Measurements from ENCODE around the gene HIRA.
"Not testable (repeated sequence)": the region's sequence is repeated elsewhere in the genome, so short reads cannot be mapped to it uniquely, and the experiment has no call there.

HIRA gene

GRCh38 chr22:19344420-19344819 is 87.1 kb downstream of the HIRA start:
- H3K27ac ChIP-seq (ENCODE audit: low read length), result no peak overlapping the region
- no peak overlapping the region for H3K9ac ChIP-seq (ENCODE audit: low read length)
- H3K27me3 ChIP-seq (ENCODE audit: control insufficient read depth, insufficient read depth, low read length), result no peaks in the 10 kb centered on the region
- H3K36me3 ChIP-seq (ENCODE audit: control insufficient read depth, low read depth, low read length), result peaks cover 43% of the 10 kb centered on the region
- H3K9me3 ChIP-seq (ENCODE audit: control insufficient read depth, low read depth, low read length), result no peaks in the 10 kb centered on the region
- no peak overlapping the region for H3K4me3 ChIP-seq (ENCODE audit: low read length)
- H3K4me1 ChIP-seq (ENCODE audit: control insufficient read depth, low read depth, low read length), result no peaks in the 10 kb centered on the region

GRCh38 chr22:19343470-19343869 is 88.1 kb downstream of the HIRA start:
- Histone ChIP-seq H3K27ac (ENCODE audit: low read length) (no peak overlapping the region), H3K9ac (ENCODE audit: low read length) (no peak overlapping the region), H3K4me1 (ENCODE audit: control insufficient read depth, low read depth, low read length) (no peaks in the 10 kb centered on the region), H3K36me3 (ENCODE audit: control insufficient read depth, low read depth, low read length) (peaks cover 43% of the 10 kb centered on the region), H3K27me3 (ENCODE audit: control insufficient read depth, insufficient read depth, low read length) (no peaks in the 10 kb centered on the region), H3K9me3 (ENCODE audit: control insufficient read depth, low read depth, low read length) (no peaks in the 10 kb centered on the region), H3K4me3 (ENCODE audit: low read length) (no peak overlapping the region)

- no peak overlapping the region for H3K27ac ChIP-seq (ENCODE audit: low read length)
- H3K9ac ChIP-seq (ENCODE audit: low read length), result no peak overlapping the region
- H3K4me3 ChIP-seq (ENCODE audit: low read length), result no peak overlapping the region
- no peaks in the 10 kb centered on the region for H3K4me1 ChIP-seq (ENCODE audit: control insufficient read depth, low read depth, low read length)
- no peaks in the 10 kb centered on the region for H3K27me3 ChIP-seq (ENCODE audit: control insufficient read depth, insufficient read depth, low read length)
- H3K36me3 ChIP-seq (ENCODE audit: control insufficient read depth, low read depth, low read length), result peaks cover 43% of the 10 kb centered on the region
- no peaks in the 10 kb centered on the region for H3K9me3 ChIP-seq (ENCODE audit: control insufficient read depth, low read depth, low read length)
Observed at GRCh38 chr22:19341500-19341899, 90.0 kb downstream of the HIRA start.

GRCh38 chr22:19337137-19337536 is 94.4 kb downstream of the HIRA start:
- Histone ChIP-seq H3K27ac (ENCODE audit: low read length) (no peak overlapping the region), H3K9me3 (ENCODE audit: control insufficient read depth, low read depth, low read length) (no peaks in the 10 kb centered on the region), H3K9ac (ENCODE audit: low read length) (no peak overlapping the region), H3K36me3 (ENCODE audit: control insufficient read depth, low read depth, low read length) (peaks cover 28% of the 10 kb centered on the region), H3K4me1 (ENCODE audit: control insufficient read depth, low read depth, low read length) (no peaks in the 10 kb centered on the region), H3K27me3 (ENCODE audit: control insufficient read depth, insufficient read depth, low read length) (no peaks in the 10 kb centered on the region), H3K4me3 (ENCODE audit: low read length) (no peak overlapping the region)

GRCh38 chr22:19336133-19337075 is 95.1 kb downstream of the HIRA start:
- Histone ChIP-seq H3K36me3 (ENCODE audit: control insufficient read depth, low read depth, low read length) (peaks cover 32% of the 10 kb centered on the region), H3K27me3 (ENCODE audit: control insufficient read depth, insufficient read depth, low read length) (no peaks in the 10 kb centered on the region), H3K9me3 (ENCODE audit: control insufficient read depth, low read depth, low read length) (no peaks in the 10 kb centered on the region), H3K4me3 (ENCODE audit: low read length) (no peak overlapping the region), H3K27ac (ENCODE audit: low read length) (no peak overlapping the region), H3K4me1 (ENCODE audit: control insufficient read depth, low read depth, low read length) (no peaks in the 10 kb centered on the region), H3K9ac (ENCODE audit: low read length) (no peak overlapping the region)

- H3K36me3 ChIP-seq (ENCODE audit: control insufficient read depth, low read depth, low read length), result peaks cover 50% of the 10 kb centered on the region
Observed at GRCh38 chr22:19331975-19332374, 99.6 kb downstream of the HIRA start.

GRCh38 chr22:19331474-19331873 is 100.1 kb downstream of the HIRA start:
- Histone ChIP-seq H3K9me3 (ENCODE audit: control insufficient read depth, low read depth, low read length) (no peaks in the 10 kb centered on the region), H3K36me3 (ENCODE audit: control insufficient read depth, low read depth, low read length) (peaks cover 45% of the 10 kb centered on the region), H3K9ac (ENCODE audit: low read length) (no peak overlapping the region), H3K27ac (ENCODE audit: low read length) (no peak overlapping the region), H3K4me1 (ENCODE audit: control insufficient read depth, low read depth, low read length) (no peaks in the 10 kb centered on the region), H3K4me3 (ENCODE audit: low read length) (no peak overlapping the region), H3K27me3 (ENCODE audit: control insufficient read depth, insufficient read depth, low read length) (no peaks in the 10 kb centered on the region)

More at GRCh38 chr22:19331975-19332374, 99.6 kb downstream of the HIRA start:
- no peaks in the 10 kb centered on the region for H3K4me1 ChIP-seq (ENCODE audit: control insufficient read depth, low read depth, low read length)
- H3K9me3 ChIP-seq (ENCODE audit: control insufficient read depth, low read depth, low read length), result no peaks in the 10 kb centered on the region
- H3K27me3 ChIP-seq (ENCODE audit: control insufficient read depth, insufficient read depth, low read length), result no peaks in the 10 kb centered on the region
- no peak overlapping the region for H3K27ac ChIP-seq (ENCODE audit: low read length)
- no peak overlapping the region for H3K9ac ChIP-seq (ENCODE audit: low read length)
- no peak overlapping the region for H3K4me3 ChIP-seq (ENCODE audit: low read length)

- H3K27me3 ChIP-seq (ENCODE audit: control insufficient read depth, insufficient read depth, low read length), result no peaks in the 10 kb centered on the region
Observed at GRCh38 chr22:19330865-19331418, 100.6 kb downstream of the HIRA start.

GRCh38 chr22:19330205-19330604 is 101.3 kb downstream of the HIRA start:
- H3K27me3 ChIP-seq (ENCODE audit: control insufficient read depth, insufficient read depth, low read length); H3K27ac ChIP-seq (ENCODE audit: low read length); H3K4me1 ChIP-seq (ENCODE audit: control insufficient read depth, low read depth, low read length); H3K9me3 ChIP-seq (ENCODE audit: control insufficient read depth, low read depth, low read length); H3K4me3 ChIP-seq (ENCODE audit: low read length); H3K9ac ChIP-seq (ENCODE audit: low read length): not testable (repeated sequence)
- H3K36me3 ChIP-seq (ENCODE audit: control insufficient read depth, low read depth, low read length), result peaks cover 35% of the 10 kb centered on the region

More at GRCh38 chr22:19330865-19331418, 100.6 kb downstream of the HIRA start:
- peaks cover 40% of the 10 kb centered on the region for H3K36me3 ChIP-seq (ENCODE audit: control insufficient read depth, low read depth, low read length)
- no peaks in the 10 kb centered on the region for H3K9me3 ChIP-seq (ENCODE audit: control insufficient read depth, low read depth, low read length)
- H3K4me1 ChIP-seq (ENCODE audit: control insufficient read depth, low read depth, low read length), result no peaks in the 10 kb centered on the region
- no peak overlapping the region for H3K9ac ChIP-seq (ENCODE audit: low read length)
- H3K27ac ChIP-seq (ENCODE audit: low read length), result no peak overlapping the region
- no peak overlapping the region for H3K4me3 ChIP-seq (ENCODE audit: low read length)

- Histone ChIP-seq H3K4me3 (ENCODE audit: low read length) (no peak overlapping the region), H3K27ac (ENCODE audit: low read length) (no peak overlapping the region), H3K4me1 (ENCODE audit: control insufficient read depth, low read depth, low read length) (no peaks in the 10 kb centered on the region), H3K36me3 (ENCODE audit: control insufficient read depth, low read depth, low read length) (peaks cover 29% of the 10 kb centered on the region), H3K27me3 (ENCODE audit: control insufficient read depth, insufficient read depth, low read length) (no peaks in the 10 kb centered on the region), H3K9ac (ENCODE audit: low read length) (no peak overlapping the region), H3K9me3 (ENCODE audit: control insufficient read depth, low read depth, low read length) (no peaks in the 10 kb centered on the region)
Observed at GRCh38 chr22:19329454-19329853, 102.1 kb downstream of the HIRA start.

GRCh38 chr22:19325296-19325948 is 106.1 kb downstream of the HIRA start:
- Histone ChIP-seq H3K36me3 (ENCODE audit: control insufficient read depth, low read depth, low read length) (peaks cover 15% of the 10 kb centered on the region), H3K27ac (ENCODE audit: low read length) (no peak overlapping the region)

More at GRCh38 chr22:19325296-19325948, 106.1 kb downstream of the HIRA start:
- H3K27me3 ChIP-seq (ENCODE audit: control insufficient read depth, insufficient read depth, low read length), result no peaks in the 10 kb centered on the region
- H3K9ac ChIP-seq (ENCODE audit: low read length), result no peak overlapping the region
- H3K4me3 ChIP-seq (ENCODE audit: low read length), result no peak overlapping the region
- H3K4me1 ChIP-seq (ENCODE audit: control insufficient read depth, low read depth, low read length), result no peaks in the 10 kb centered on the region
- no peaks in the 10 kb centered on the region for H3K9me3 ChIP-seq (ENCODE audit: control insufficient read depth, low read depth, low read length)
